GM23248 (cell line): ENCODE results near the gene AKR1C1. TPM values are rescaled to one million over a fixed set of nuclear protein-coding genes. Genes with fewer than 3 reads are reported as not detected.
"Not testable (repeated sequence)": the region's sequence is repeated elsewhere in the genome, so short reads cannot be mapped to it uniquely, and the experiment has no call there.

Source experiments
- DNase-seq: peaks from one replicate; pipeline ENCODE4 v3.0.0-alpha.2; 2015
- H2AFZ ChIP-seq: fragments of 200-600 bp; sonication (generic); 2 replicates; pipeline ENCODE4 v1.6.1; 2016; ENCODE audit warnings: antibody characterized with exemption
- H3F3A ChIP-seq: fragments of 200-600 bp; sonication (generic); 2 replicates; pipeline ENCODE4 v1.6.1; 2016; ENCODE audit warnings: mild to moderate bottlenecking, antibody characterized with exemption, mixed run types; ENCODE audit not compliant: insufficient read depth
- H3K27ac ChIP-seq: fragments of 200-600 bp; sonication (generic); 2 replicates; pipeline ENCODE4 v1.5.1; 2016; ENCODE audit warnings: mild to moderate bottlenecking
- H3K27me3 ChIP-seq: fragments of 200-600 bp; sonication (generic); replicated peaks from 2 replicates; pipeline ENCODE4 v1.6.1; 2016; ENCODE audit warnings: mild to moderate bottlenecking; ENCODE audit not compliant: insufficient read depth
- H3K36me3 ChIP-seq: fragments of 200-600 bp; sonication (generic); 2 replicates; pipeline ENCODE4 v1.6.1; 2016; ENCODE audit warnings: low read depth, mild to moderate bottlenecking
- H3K4me1 ChIP-seq: fragments of 200-600 bp; sonication (generic); 2 replicates; pipeline ENCODE4 v1.6.1; 2016; ENCODE audit warnings: mild to moderate bottlenecking; ENCODE audit not compliant: insufficient read depth
- H3K4me2 ChIP-seq: fragments of 200-600 bp; sonication (generic); one replicate; pipeline ENCODE4 v1.6.1; 2016; ENCODE audit warnings: mild to moderate bottlenecking; ENCODE audit not compliant: unreplicated experiment
- H3K4me3 ChIP-seq: fragments of 200-600 bp; sonication (generic); 2 replicates; pipeline ENCODE4 v1.5.1; 2016; ENCODE audit warnings: mild to moderate bottlenecking
- H3K79me2 ChIP-seq: fragments of 200-600 bp; sonication (generic); 2 replicates; pipeline ENCODE4 v1.6.1; 2016; ENCODE audit warnings: mild to moderate bottlenecking; ENCODE audit not compliant: insufficient read depth
- H3K9ac ChIP-seq: fragments of 200-600 bp; sonication (generic); 2 replicates; pipeline ENCODE4 v1.6.1; 2016; ENCODE audit warnings: mild to moderate bottlenecking
- H3K9me2 ChIP-seq: fragments of 200-600 bp; sonication (generic); 2 replicates; pipeline ENCODE4 v1.6.1; 2016; ENCODE audit warnings: mixed run types, mild to moderate bottlenecking, moderate library complexity; ENCODE audit not compliant: insufficient read depth
- H3K9me3 ChIP-seq: fragments of 200-600 bp; sonication (generic); one replicate; pipeline ENCODE4 v1.6.1; 2017; ENCODE audit warnings: low read depth
- H4K20me1 ChIP-seq: fragments of 200-600 bp; sonication (generic); 2 replicates; pipeline ENCODE4 v1.6.0; 2016; ENCODE audit not compliant: insufficient read depth
- EZH2 ChIP-seq: fragments of 200-600 bp; sonication (generic); IDR thresholded peaks from 2 replicates; pipeline ENCODE4 v1.6.1; 2018; ENCODE audit warnings: antibody characterized with exemption, mild to moderate bottlenecking; ENCODE audit not compliant: insufficient read depth, poor library complexity, severe bottlenecking
- EZH2phosphoT487 ChIP-seq: fragments of 200-600 bp; sonication (generic); IDR thresholded peaks from 2 replicates; pipeline ENCODE4 v1.6.1; 2018; ENCODE audit warnings: antibody characterized with exemption, moderate library complexity, mild to moderate bottlenecking, low read depth; ENCODE audit not compliant: insufficient read depth
- WGBS, 2 experiments: methylation state at CpG; one replicate each; pipeline ENCODE4 v1.1.6; 2015 to 2017; ENCODE audit warnings: low lambda C conversion rate in 2 of 2, low coverage in 1 of 2; ENCODE audit errors: missing lambda C conversion rate in 2 of 2; 5-methylcytosine and 5-hydroxymethylcytosine counted together
- in situ Hi-C: fragments of 300-500 bp; cut with MboI; formaldehyde crosslinking; loops from 2 replicates; pipeline ENCODE4 v1.15.0; 2020
- polyA plus RNA-seq: library from polyadenylated mRNA; unstranded; fragments of >200 nt; fragmentation: Nextera tagmentation; extraction: Ambion mirVana; gene quantifications from 2 replicates; pipeline ENCODE4 v1.2.1, GENCODE V29; 2016
- total RNA-seq: library from RNA; depleted of rRNA; stranded (reverse); fragments of >200 nt; shearing (Covaris generic); gene quantifications from 2 replicates; pipeline ENCODE4 v1.2.3, GENCODE V29; 2014

AKR1C1 gene
- total and polyA plus RNA-seq, 2 experiments from 2014 or later: 39.4 to 44.5 TPM

- DNase-seq: peak; percentile 63
- no peak overlapping the region for H3K4me3 ChIP-seq
- H3K9me2 ChIP-seq: no peaks in the 10 kb centered on the region
- 43 to 46% methylated on average over 7 of the region's 7 CpGs for WGBS, 2 experiments
- H4K20me1 ChIP-seq: no peaks in the 10 kb centered on the region
- no peak for TF ChIP-seq EZH2phosphoT487
- no peak for TF ChIP-seq EZH2
- no peaks in the 10 kb centered on the region for H3K27me3 ChIP-seq
- H3K36me3 ChIP-seq: no peaks in the 10 kb centered on the region
- no peaks in the 10 kb centered on the region for H3K9me3 ChIP-seq
- peaks cover 29% of the 10 kb centered on the region for H3F3A ChIP-seq
- H3K4me2 ChIP-seq: peak overlapping the region; percentile 55
- H3K27ac ChIP-seq: peak overlapping the region; percentile 49
- in situ Hi-C loops: no loop called here
- H2AFZ ChIP-seq: peak overlapping the region; percentile 56; the same call in 1 of the 2 replicates
- H3K79me2 ChIP-seq: no peaks in the 10 kb centered on the region
- H3K4me1 ChIP-seq: peaks cover 50% of the 10 kb centered on the region
- H3K9ac ChIP-seq: no peak overlapping the region
Measured at GRCh38 chr10:4939224-4940072, 23.8 kb upstream of the AKR1C1 start.

GRCh38 chr10:4940073-4940428 lies 23.2 kb upstream of the AKR1C1 start:
- 77% methylated on average over 6 of the region's 6 CpGs for WGBS, 2 experiments
- H3K4me3 ChIP-seq, H3K79me2 ChIP-seq, H3K27me3 ChIP-seq, H3K9me3 ChIP-seq, in situ Hi-C loops, H4K20me1 ChIP-seq, H3K9ac ChIP-seq, DNase-seq, H3K9me2 ChIP-seq, H3K36me3 ChIP-seq: not testable (repeated sequence)
- peaks cover 55% of the 10 kb centered on the region for H3K4me1 ChIP-seq
- H3F3A ChIP-seq: peaks cover 29% of the 10 kb centered on the region
- H3K4me2 ChIP-seq: peak overlapping the region; percentile 55
- peak overlapping the region; percentile 22 for H3K27ac ChIP-seq
- peak overlapping the region; percentile 56; the same call in 1 of the 2 replicates for H2AFZ ChIP-seq

GRCh38 chr10:4940909-4941308 lies 22.3 kb upstream of the AKR1C1 start:
- in situ Hi-C loops, H3K9ac ChIP-seq, H3K4me3 ChIP-seq, H3K9me3 ChIP-seq, DNase-seq, H4K20me1 ChIP-seq, H3K79me2 ChIP-seq, H2AFZ ChIP-seq, H3K36me3 ChIP-seq, H3K27ac ChIP-seq, H3K9me2 ChIP-seq, H3K4me2 ChIP-seq, H3K27me3 ChIP-seq: not testable (repeated sequence)
- peaks cover 55% of the 10 kb centered on the region for H3K4me1 ChIP-seq
- H3F3A ChIP-seq: peaks cover 29% of the 10 kb centered on the region
- WGBS, 2 experiments: 96 to 100% methylated on average over 2 of the region's 2 CpGs

- no peaks in the 10 kb centered on the region for H3K79me2 ChIP-seq
- H3K4me1 ChIP-seq: peaks cover 59% of the 10 kb centered on the region
- WGBS, 2 experiments: 48% methylated on average over 5 of the region's 5 CpGs
- no peaks in the 10 kb centered on the region for H3K9me2 ChIP-seq
- H3K9ac ChIP-seq: peak overlapping the region; percentile 60
- H3K4me3 ChIP-seq: no peak overlapping the region
- no peaks in the 10 kb centered on the region for H3K27me3 ChIP-seq
- peak overlapping the region; percentile 49 for H3K4me2 ChIP-seq
- no peaks in the 10 kb centered on the region for H3K9me3 ChIP-seq
- H2AFZ ChIP-seq: peak overlapping the region; percentile 49
- no peaks in the 10 kb centered on the region for H3K36me3 ChIP-seq
- TF ChIP-seq EZH2 (no peak), EZH2phosphoT487 (no peak)
- H4K20me1 ChIP-seq: no peaks in the 10 kb centered on the region
- DNase-seq: peak; percentile 38
- peak overlapping the region; percentile 90 for H3K27ac ChIP-seq
- in situ Hi-C loops: no loop called here
- H3F3A ChIP-seq: peaks cover 29% of the 10 kb centered on the region
Measured at GRCh38 chr10:4941540-4942330, 21.5 kb upstream of the AKR1C1 start.

GRCh38 chr10:4942931-4943330 lies 20.3 kb upstream of the AKR1C1 start:
- Histone ChIP-seq H2AFZ (peak overlapping the region; percentile 49; the same call in 1 of the 2 replicates), H3K4me1 (peaks cover 68% of the 10 kb centered on the region), H3K27ac (peak overlapping the region; percentile 90), H3K4me2 (peak overlapping the region; percentile 49), H3K9ac (peak overlapping the region; percentile 70), H3F3A (peaks cover 38% of the 10 kb centered on the region)
- H3K27me3 ChIP-seq, H3K79me2 ChIP-seq, H3K36me3 ChIP-seq, H3K9me2 ChIP-seq, H3K4me3 ChIP-seq, H3K9me3 ChIP-seq, H4K20me1 ChIP-seq, in situ Hi-C loops: not testable (repeated sequence)
- peak; percentile 86 for DNase-seq
- WGBS, 2 experiments: 0% methylated on average over 2 of the region's 2 CpGs

- peak overlapping the region; percentile 90 for H3K27ac ChIP-seq
- H3K9ac ChIP-seq: peak overlapping the region; percentile 70
- H3K4me1 ChIP-seq: peaks cover 73% of the 10 kb centered on the region
- H3K27me3 ChIP-seq, H3K79me2 ChIP-seq, H3K9me2 ChIP-seq, H3K9me3 ChIP-seq, in situ Hi-C loops, H4K20me1 ChIP-seq, H3K36me3 ChIP-seq, H3K4me3 ChIP-seq: not testable (repeated sequence)
- peak overlapping the region; percentile 23; the same call in 1 of the 2 replicates for H2AFZ ChIP-seq
- DNase-seq: peak; percentile 2
- peaks cover 43% of the 10 kb centered on the region for H3F3A ChIP-seq
- peak overlapping the region; percentile 3 for H3K4me2 ChIP-seq
Measured at GRCh38 chr10:4943416-4943815, 19.8 kb upstream of the AKR1C1 start.
